Stimulated activated CD8-positive, alpha-beta memory T cell treated with anti-CD3 and anti-CD28 coated beads, Interleukin-7, amount 100 ng/mL, for 4 hours (primary cell): Measurements from ENCODE around the gene TLDC2.
"Not testable (repeated sequence)": the region's sequence is repeated elsewhere in the genome, so short reads cannot be mapped to it uniquely, and the experiment has no call there.

Source experiments
- DNase-seq, 2 donors: peaks; one replicate each; pipeline ENCODE4 v3.0.0-alpha.2; 2020; ENCODE audit warnings: low read depth in 2 of 2

Gene TLDC2

GRCh38 chr20:36866681-36867495, 9.1 kb upstream of the TLDC2 start:
- DNase-seq = no peak

GRCh38 chr20:36871640-36872570, 4.0 kb upstream of the TLDC2 start:
- DNase-seq = no peak

GRCh38 chr20:36872852-36873251, 3.1 kb upstream of the TLDC2 start:
- no peak for DNase-seq

GRCh38 chr20:36873498-36874189, 2.3 kb upstream of the TLDC2 start:
- DNase-seq = no peak

- not testable (repeated sequence) for DNase-seq
These were observed 845 bp upstream of the TLDC2 start for GRCh38 chr20:36875093-36875492.

GRCh38 chr20:36876473-36876833, 515 bp downstream of the TLDC2 start:
- DNase-seq = no peak

GRCh38 chr20:36878941-36879340, 3.0 kb downstream of the TLDC2 start:
- no peak for DNase-seq

- no peak for DNase-seq
These were observed 4.9 kb downstream of the TLDC2 start for GRCh38 chr20:36880741-36881250.

GRCh38 chr20:36881331-36881730, 5.4 kb downstream of the TLDC2 start:
- no peak for DNase-seq

- DNase-seq = no peak
These were observed 6.0 kb downstream of the TLDC2 start for GRCh38 chr20:36881888-36882287.

- DNase-seq = no peak
These were observed 8.1 kb downstream of the TLDC2 start for GRCh38 chr20:36883977-36884535.

GRCh38 chr20:36885356-36885755, 9.4 kb downstream of the TLDC2 start:
- no peak for DNase-seq

GRCh38 chr20:36886859-36887751, 11.2 kb downstream of the TLDC2 start:
- peak; percentile 55 to 58 for DNase-seq

GRCh38 chr20:36887752-36888090, 11.8 kb downstream of the TLDC2 start:
- DNase-seq = no peak

GRCh38 chr20:36888880-36889516, 13.1 kb downstream of the TLDC2 start:
- DNase-seq = no peak

GRCh38 chr20:36890586-36890985, 14.6 kb downstream of the TLDC2 start:
- no peak for DNase-seq

GRCh38 chr20:36891211-36891610, 15.3 kb downstream of the TLDC2 start:
- DNase-seq = no peak

GRCh38 chr20:36893801-36894200, 17.9 kb downstream of the TLDC2 start:
- no peak for DNase-seq

GRCh38 chr20:36895036-36895435, 19.1 kb downstream of the TLDC2 start:
- no peak for DNase-seq

- DNase-seq = no peak
These were observed 28.8 kb downstream of the TLDC2 start for GRCh38 chr20:36904690-36905089.
